Skeletal muscle tissue (tissue), 4 donors: Measurements from ENCODE around the gene CD200R1. TPM values are rescaled to one million over a fixed set of nuclear protein-coding genes. Genes with fewer than 3 reads are reported as not detected.

Source experiments
- H3K27ac ChIP-seq: one replicate; pipeline ENCODE4 v1.7.0; 2013; ENCODE audit warnings: mild to moderate bottlenecking, low read depth, low read length, inconsistent platforms
- H3K27me3 ChIP-seq, 3 donors: one replicate each; pipeline ENCODE4 v1.7.0; 2013; ENCODE audit warnings: low read length in 3 of 3; ENCODE audit not compliant: control insufficient read depth in 3 of 3, insufficient read depth in 3 of 3
- H3K36me3 ChIP-seq, 3 donors: one replicate each; pipeline ENCODE4 v1.7.0; 2013; ENCODE audit warnings: low read length in 3 of 3; ENCODE audit not compliant: control insufficient read depth in 3 of 3, insufficient read depth in 3 of 3
- H3K4me1 ChIP-seq, 3 donors: one replicate each; pipeline ENCODE4 v1.7.0; 2013; ENCODE audit warnings: low read length in 3 of 3, mild to moderate bottlenecking in 3 of 3; ENCODE audit not compliant: control insufficient read depth in 3 of 3, insufficient read depth in 3 of 3
- H3K4me3 ChIP-seq, 3 donors: one replicate each; pipeline ENCODE4 v1.7.0; 2013; ENCODE audit warnings: low read length in 3 of 3
- H3K9ac ChIP-seq, 3 donors: one replicate each; pipeline ENCODE4 v1.7.0; 2013; ENCODE audit warnings: low read length in 3 of 3, mild to moderate bottlenecking in 3 of 3, moderate library complexity in 2 of 3, low read depth in 1 of 3
- H3K9me3 ChIP-seq, 3 donors: one replicate each; pipeline ENCODE4 v1.7.0; 2013; ENCODE audit warnings: low read length in 3 of 3; ENCODE audit not compliant: control insufficient read depth in 3 of 3
- total RNA-seq: library from RNA; depleted of rRNA; stranded (reverse); fragments of >200 nt; gene quantifications from one replicate; pipeline ENCODE4 v1.2.3, GENCODE V29; 2014
- donor health status: Osteomylitis.

CD200R1 gene
- total RNA-seq, 1 donor from 2014 or later = 5.7 TPM

DNA sequence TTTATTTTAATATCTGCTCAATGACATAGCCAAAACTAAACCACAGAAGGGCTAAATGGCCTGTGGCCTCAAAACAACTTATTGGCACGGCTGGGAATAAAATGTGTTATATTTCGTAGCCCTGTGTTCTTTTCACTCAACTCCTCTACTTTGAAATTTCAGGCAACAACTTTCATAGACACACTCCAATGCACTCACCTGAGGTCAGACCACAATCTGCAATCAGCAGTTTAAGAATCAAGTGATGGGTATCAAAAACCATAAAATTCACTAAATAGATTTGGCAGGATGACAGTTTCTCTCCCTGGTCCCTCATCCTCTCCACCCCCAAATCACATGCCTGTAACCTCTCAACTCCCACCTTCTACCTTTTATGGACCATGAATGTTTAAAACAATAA, 2.0 kb upstream of the CD200R1 start:
- H3K27ac ChIP-seq = no peak overlapping the region
- H3K9me3 ChIP-seq = no peaks in the 10 kb centered on the region
- H3K4me1 ChIP-seq = no peaks in the 10 kb centered on the region
- no peak overlapping the region for H3K4me3 ChIP-seq
- no peaks in the 10 kb centered on the region for H3K27me3 ChIP-seq
- H3K9ac ChIP-seq = no peak overlapping the region
- H3K36me3 ChIP-seq = no peaks in the 10 kb centered on the region

DNA sequence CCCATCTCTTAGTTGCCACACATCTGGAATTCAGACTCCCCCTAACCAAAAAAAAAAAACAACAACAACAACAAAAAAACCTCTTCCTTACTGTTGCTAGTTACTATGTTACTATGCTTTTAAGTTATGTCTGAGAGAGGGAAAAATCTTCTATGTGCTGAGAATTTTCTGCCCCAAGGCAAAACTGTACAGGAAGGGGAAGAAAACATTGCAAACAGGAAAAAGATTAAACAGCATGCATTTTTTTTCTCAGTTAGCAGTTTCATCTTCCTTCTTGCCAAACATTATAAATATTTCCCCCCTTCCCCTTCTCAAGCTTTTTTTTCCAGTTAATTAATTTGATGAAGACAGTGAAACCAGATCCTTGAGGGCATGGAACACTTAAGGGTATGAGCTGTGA, 1.1 kb upstream of the CD200R1 start:
- no peak overlapping the region for H3K27ac ChIP-seq
- no peaks in the 10 kb centered on the region for H3K36me3 ChIP-seq
- no peak overlapping the region for H3K4me3 ChIP-seq

DNA sequence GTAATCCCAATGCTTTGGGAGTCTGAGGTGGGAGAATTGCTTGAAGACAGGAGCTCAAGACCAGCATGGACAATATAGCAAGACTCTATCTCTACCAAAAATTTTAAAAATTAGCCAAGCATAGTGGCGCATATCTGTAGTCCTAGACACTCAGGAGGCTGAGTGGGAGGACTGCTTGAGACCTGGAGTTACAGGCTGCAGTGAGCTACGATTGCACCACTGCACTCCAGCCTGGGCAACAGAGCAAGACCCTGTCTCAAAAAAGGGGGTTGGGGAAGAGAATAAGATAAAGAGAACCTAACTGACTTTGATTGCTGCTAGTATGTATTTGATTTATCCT, 755 bp downstream of the CD200R1 start:
- Histone ChIP-seq H3K36me3 (no peaks in the 10 kb centered on the region), H3K9me3 (no peaks in the 10 kb centered on the region), H3K4me3 (peak overlapping the region in 2 of 3 donors; percentile 27 to 41), H3K27me3 (no peaks in the 10 kb centered on the region), H3K27ac (no peak overlapping the region), H3K9ac (no peak overlapping the region), H3K4me1 (no peaks in the 10 kb centered on the region)

More for the DNA sequence above, 1.1 kb upstream of the CD200R1 start:
- no peaks in the 10 kb centered on the region for H3K27me3 ChIP-seq
- no peak overlapping the region for H3K9ac ChIP-seq
- H3K4me1 ChIP-seq = no peaks in the 10 kb centered on the region
- H3K9me3 ChIP-seq = no peaks in the 10 kb centered on the region

DNA sequence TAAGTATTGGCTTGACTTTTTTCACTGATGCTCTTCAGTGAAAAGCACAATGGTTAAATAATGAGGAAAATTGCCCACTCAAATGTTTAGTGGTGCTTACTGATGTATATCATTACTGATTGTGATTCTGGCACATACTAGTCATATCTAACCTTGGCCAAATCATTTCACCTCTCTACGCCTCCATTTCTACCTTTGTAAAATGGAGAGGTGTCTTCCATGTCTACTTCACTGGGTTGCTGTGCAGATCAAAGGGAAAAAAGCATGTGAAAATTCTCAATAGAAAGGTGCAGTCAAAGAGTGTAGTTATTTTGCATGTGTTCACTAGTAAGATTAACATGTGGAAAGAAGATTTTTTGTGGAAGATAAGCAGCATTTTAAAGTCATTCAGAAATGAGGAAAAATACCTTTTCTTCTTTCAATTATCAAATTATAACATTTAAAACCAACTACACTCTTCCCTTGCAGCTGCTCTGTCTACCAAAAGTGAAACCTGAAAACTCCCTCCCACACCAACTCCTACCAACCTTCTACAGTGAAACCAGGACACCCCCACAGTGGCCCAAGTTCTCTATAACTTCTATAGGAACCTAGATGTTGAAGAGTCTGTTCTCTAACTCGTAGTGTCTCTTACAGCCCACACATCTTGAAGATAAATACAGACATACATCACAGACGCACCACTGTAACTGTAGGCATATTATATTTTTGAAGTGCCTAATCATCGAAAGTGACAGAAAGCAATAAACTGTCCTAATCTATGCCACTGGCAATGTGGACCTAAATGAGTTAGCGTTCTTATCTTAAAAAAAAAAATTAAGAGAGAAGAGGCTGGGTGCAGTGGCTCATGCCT, 1.4 kb downstream of the CD200R1 start:
- H3K9me3 ChIP-seq = no peaks in the 10 kb centered on the region
- H3K4me3 ChIP-seq = peak overlapping the region in 2 of 3 donors; percentile 27 to 41
- H3K9ac ChIP-seq = peak overlapping the region in 1 of 3 donors; percentile 10
- no peaks in the 10 kb centered on the region for H3K27me3 ChIP-seq
- H3K4me1 ChIP-seq = no peaks in the 10 kb centered on the region
- no peak overlapping the region for H3K27ac ChIP-seq
- H3K36me3 ChIP-seq = no peaks in the 10 kb centered on the region

DNA sequence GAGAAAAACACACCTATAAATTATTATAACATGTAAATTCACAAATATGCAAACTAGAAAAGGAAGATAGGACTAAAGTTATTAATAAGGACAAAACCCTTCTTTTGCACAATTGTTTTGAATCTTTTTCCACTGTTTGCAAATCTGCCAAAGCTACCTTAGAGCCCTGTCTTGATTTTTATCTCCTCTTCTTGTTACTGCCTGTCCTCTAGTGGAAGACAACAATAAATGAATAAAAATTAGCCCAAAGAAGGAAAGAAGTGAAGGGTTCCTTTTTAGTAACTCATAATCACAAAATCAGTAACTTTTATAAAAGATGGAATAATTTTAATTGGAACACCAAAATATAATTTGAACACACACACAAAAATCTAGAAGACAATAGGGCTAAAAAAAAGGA, 2.7 kb downstream of the CD200R1 start:
- Histone ChIP-seq H3K9me3 (no peaks in the 10 kb centered on the region), H3K36me3 (no peaks in the 10 kb centered on the region), H3K4me1 (no peaks in the 10 kb centered on the region), H3K4me3 (no peak overlapping the region), H3K27me3 (no peaks in the 10 kb centered on the region), H3K9ac (no peak overlapping the region), H3K27ac (no peak overlapping the region)

DNA sequence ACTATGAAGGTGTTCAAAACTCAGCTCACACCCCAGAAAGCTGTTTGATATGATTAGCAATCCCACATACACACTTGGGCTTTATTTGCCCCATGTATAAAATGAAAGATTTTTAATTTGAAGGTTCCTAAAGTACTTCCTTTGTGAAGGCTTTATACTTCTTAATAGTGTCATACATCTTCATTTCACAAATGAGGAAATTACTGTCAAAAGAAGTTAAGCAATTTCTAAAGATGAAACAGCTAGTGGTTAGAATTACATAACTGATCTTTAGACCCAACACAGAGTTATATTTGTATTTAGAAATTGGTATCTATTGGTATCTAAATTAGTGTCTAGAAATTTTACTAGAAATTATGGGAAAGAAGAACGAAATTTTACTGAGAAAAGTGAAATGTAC, 7.1 kb downstream of the CD200R1 start:
- Histone ChIP-seq H3K9me3 (no peaks in the 10 kb centered on the region), H3K4me3 (no peak overlapping the region), H3K9ac (no peak overlapping the region), H3K27me3 (no peaks in the 10 kb centered on the region), H3K4me1 (no peaks in the 10 kb centered on the region), H3K36me3 (no peaks in the 10 kb centered on the region), H3K27ac (no peak overlapping the region)

DNA sequence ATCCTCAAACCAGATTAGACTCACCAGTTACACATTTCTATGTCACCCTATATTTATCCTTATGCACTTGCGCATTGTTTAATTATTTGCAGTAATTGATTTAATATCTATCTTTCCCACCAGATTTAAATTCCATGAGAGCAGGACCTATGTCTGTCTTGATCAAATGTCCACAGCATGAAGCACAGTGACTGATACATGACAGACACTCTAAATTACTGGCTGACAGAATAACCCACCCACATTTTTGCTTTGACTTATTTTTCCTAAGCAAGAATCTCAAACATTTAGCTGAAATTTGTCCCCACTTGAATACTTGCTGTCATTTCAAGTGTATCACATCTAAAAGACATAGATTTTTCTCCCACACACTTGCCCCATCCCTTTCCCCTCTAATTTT, 7.5 kb downstream of the CD200R1 start:
- H3K9me3 ChIP-seq = no peaks in the 10 kb centered on the region
- no peak overlapping the region for H3K4me3 ChIP-seq
- no peak overlapping the region for H3K27ac ChIP-seq
- H3K9ac ChIP-seq = no peak overlapping the region
- H3K4me1 ChIP-seq = no peaks in the 10 kb centered on the region
- no peaks in the 10 kb centered on the region for H3K27me3 ChIP-seq
- H3K36me3 ChIP-seq = no peaks in the 10 kb centered on the region

DNA sequence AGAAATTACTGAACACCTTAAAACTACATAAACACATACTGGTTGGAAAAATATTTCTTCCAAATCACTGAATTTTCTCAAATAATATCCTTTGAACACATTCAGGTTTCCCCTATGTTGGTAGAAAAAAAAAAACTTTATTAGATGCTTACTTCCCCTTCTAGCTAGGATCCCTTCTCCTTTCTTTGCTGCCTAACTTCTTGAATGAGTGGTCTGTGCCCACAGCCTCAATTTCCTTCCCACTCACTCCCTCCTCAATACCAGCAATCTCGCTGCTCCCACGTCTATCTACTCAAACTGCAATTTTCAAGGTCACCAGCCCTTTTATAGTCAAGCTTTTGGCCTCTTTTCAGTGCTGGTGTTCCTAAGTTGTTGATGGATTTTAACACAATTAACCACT, 8.3 kb downstream of the CD200R1 start:
- Histone ChIP-seq H3K4me3 (no peak overlapping the region), H3K4me1 (no peaks in the 10 kb centered on the region), H3K9ac (no peak overlapping the region), H3K27me3 (no peaks in the 10 kb centered on the region), H3K27ac (no peak overlapping the region), H3K36me3 (no peaks in the 10 kb centered on the region), H3K9me3 (no peaks in the 10 kb centered on the region)

DNA sequence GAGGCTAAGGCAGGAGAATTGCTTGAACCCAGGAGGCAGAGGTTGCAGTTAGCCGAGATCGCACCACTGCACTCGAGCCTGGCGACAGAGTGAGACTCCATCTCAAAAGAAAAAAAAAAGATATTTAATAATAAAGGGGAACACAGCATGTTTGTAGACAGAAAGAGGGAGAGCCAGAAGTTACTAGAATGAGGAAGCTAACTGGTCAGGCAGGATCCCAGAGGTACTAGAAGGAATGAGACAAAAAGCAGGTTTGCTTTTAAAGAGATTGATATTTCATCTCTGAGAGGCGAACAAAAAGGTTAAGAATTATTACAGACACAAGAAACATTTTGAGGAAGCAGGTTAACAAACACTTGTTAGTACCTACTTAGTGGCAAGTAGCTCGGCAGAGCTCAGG, 9.2 kb downstream of the CD200R1 start:
- H3K4me1 ChIP-seq = no peaks in the 10 kb centered on the region
- no peaks in the 10 kb centered on the region for H3K27me3 ChIP-seq
- no peak overlapping the region for H3K4me3 ChIP-seq
- no peak overlapping the region for H3K9ac ChIP-seq
- no peaks in the 10 kb centered on the region for H3K36me3 ChIP-seq
- no peaks in the 10 kb centered on the region for H3K9me3 ChIP-seq
- no peak overlapping the region for H3K27ac ChIP-seq

DNA sequence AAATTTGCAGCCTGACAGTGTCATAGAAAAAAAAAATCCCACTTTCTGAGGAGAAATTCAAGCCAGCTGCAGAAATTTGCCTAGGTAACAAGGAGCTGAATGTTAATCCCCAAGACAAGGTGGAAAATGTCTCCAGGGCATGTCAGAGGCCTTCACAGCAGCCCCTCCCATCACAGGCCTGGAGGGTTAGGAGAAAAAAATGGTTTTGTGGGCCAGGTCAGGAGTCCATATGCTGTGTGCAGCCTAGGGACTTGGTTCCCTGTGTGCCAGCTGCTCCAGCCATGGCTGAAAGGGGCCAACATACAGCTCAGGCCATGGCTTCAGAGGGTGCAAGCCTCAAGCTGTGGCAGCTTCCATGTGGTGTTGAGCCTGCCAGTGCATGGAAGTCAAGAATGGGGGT, 11.2 kb downstream of the CD200R1 start:
- no peaks in the 10 kb centered on the region for H3K36me3 ChIP-seq
- H3K27me3 ChIP-seq = no peaks in the 10 kb centered on the region
- H3K4me1 ChIP-seq = no peaks in the 10 kb centered on the region

More for the DNA sequence above, 11.2 kb downstream of the CD200R1 start:
- H3K4me3 ChIP-seq = no peak overlapping the region
- H3K9ac ChIP-seq = no peak overlapping the region
- H3K9me3 ChIP-seq = no peaks in the 10 kb centered on the region
- no peak overlapping the region for H3K27ac ChIP-seq
